ENCODE measurements around the gene S100A9.

Gene S100A9

DNA sequence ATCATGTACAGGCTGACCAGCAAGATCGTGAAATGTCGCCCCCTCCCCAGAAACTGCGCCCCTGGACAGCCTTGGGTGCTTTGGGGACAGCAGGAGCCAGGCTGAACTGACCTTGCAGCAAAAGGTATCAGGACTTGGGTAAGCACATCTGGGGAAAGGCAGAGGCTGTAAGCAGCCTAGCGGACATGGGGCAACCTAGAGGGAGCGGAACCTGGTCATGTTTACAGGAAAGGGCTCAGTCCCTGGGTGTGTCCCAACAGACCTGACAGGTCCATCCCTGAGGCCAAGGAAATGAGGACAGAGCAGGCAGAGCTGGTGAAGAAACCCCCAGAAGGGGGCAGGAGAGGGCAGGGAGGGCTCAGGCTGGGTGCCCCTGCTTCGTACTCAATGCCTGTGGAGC lies 36.3 kb downstream of the S100A9 start:
- Histone ChIP-seq H3K9ac (no peak overlapping the region), H3K4me1 (ENCODE audit: low read depth, poor library complexity, severe bottlenecking) (no peaks in the 10 kb centered on the region), H3K79me2 (ENCODE audit: insufficient read depth, low read depth) (no peaks in the 10 kb centered on the region), H4K20me1 (ENCODE audit: insufficient read depth) (no peaks in the 10 kb centered on the region), H3K36me3 (ENCODE audit: insufficient read depth) (no peaks in the 10 kb centered on the region), H3K27ac (no peak overlapping the region), H2AFZ (ENCODE audit: low read depth) (no peak overlapping the region), H3K27me3 (ENCODE audit: insufficient read depth, low read depth) (no peaks in the 10 kb centered on the region; the same call in 1 of the 2 replicates), H3K4me3 (IDR thresholded peaks at IDR 0.05; ENCODE audit: insufficient read depth, low read depth, low read length) (no peak overlapping the region), H3K4me2 (no peak overlapping the region)
- TF ChIP-seq, protein P1, sequence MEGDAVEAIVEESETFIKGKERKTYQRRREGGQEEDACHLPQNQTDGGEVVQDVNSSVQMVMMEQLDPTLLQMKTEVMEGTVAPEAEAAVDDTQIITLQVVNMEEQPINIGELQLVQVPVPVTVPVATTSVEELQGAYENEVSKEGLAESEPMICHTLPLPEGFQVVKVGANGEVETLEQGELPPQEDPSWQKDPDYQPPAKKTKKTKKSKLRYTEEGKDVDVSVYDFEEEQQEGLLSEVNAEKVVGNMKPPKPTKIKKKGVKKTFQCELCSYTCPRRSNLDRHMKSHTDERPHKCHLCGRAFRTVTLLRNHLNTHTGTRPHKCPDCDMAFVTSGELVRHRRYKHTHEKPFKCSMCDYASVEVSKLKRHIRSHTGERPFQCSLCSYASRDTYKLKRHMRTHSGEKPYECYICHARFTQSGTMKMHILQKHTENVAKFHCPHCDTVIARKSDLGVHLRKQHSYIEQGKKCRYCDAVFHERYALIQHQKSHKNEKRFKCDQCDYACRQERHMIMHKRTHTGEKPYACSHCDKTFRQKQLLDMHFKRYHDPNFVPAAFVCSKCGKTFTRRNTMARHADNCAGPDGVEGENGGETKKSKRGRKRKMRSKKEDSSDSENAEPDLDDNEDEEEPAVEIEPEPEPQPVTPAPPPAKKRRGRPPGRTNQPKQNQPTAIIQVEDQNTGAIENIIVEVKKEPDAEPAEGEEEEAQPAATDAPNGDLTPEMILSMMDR (conservative IDR thresholded peaks at IDR 0.05; ENCODE audit: low read depth, low read length): no peak

GRCh38 chr1:153394391-153394790 lies 36.7 kb downstream of the S100A9 start:
- H3K9ac ChIP-seq: no peak overlapping the region
- no peaks in the 10 kb centered on the region for H4K20me1 ChIP-seq (ENCODE audit: insufficient read depth)
- no peaks in the 10 kb centered on the region for H3K4me1 ChIP-seq (ENCODE audit: low read depth, poor library complexity, severe bottlenecking)
- no peak overlapping the region for H2AFZ ChIP-seq (ENCODE audit: low read depth)
- no peak overlapping the region for H3K4me3 ChIP-seq (IDR thresholded peaks at IDR 0.05; ENCODE audit: insufficient read depth, low read depth, low read length)
- no peak overlapping the region for H3K27ac ChIP-seq
- H3K4me2 ChIP-seq: no peak overlapping the region
- TF ChIP-seq, protein P1 (conservative IDR thresholded peaks at IDR 0.05; ENCODE audit: low read depth, low read length): no peak
- H3K79me2 ChIP-seq (ENCODE audit: insufficient read depth, low read depth): no peaks in the 10 kb centered on the region
- no peaks in the 10 kb centered on the region for H3K36me3 ChIP-seq (ENCODE audit: insufficient read depth)
- H3K27me3 ChIP-seq (ENCODE audit: insufficient read depth, low read depth): no peaks in the 10 kb centered on the region; the same call in 1 of the 2 replicates

- H3K36me3 ChIP-seq (ENCODE audit: insufficient read depth): no peaks in the 10 kb centered on the region
- no peaks in the 10 kb centered on the region for H3K4me1 ChIP-seq (ENCODE audit: low read depth, poor library complexity, severe bottlenecking)
- no peak overlapping the region for H3K4me2 ChIP-seq
- H3K79me2 ChIP-seq (ENCODE audit: insufficient read depth, low read depth): no peaks in the 10 kb centered on the region
- H3K4me3 ChIP-seq (IDR thresholded peaks at IDR 0.05; ENCODE audit: insufficient read depth, low read depth, low read length): no peak overlapping the region
- H4K20me1 ChIP-seq (ENCODE audit: insufficient read depth): no peaks in the 10 kb centered on the region
- no peaks in the 10 kb centered on the region; the same call in 1 of the 2 replicates for H3K27me3 ChIP-seq (ENCODE audit: insufficient read depth, low read depth)
- H3K9ac ChIP-seq: no peak overlapping the region
- H3K27ac ChIP-seq: no peak overlapping the region
- TF ChIP-seq, protein P1 (conservative IDR thresholded peaks at IDR 0.05; ENCODE audit: low read depth, low read length): no peak
- no peak overlapping the region for H2AFZ ChIP-seq (ENCODE audit: low read depth)
Observed at GRCh38 chr1:153395136-153395685, 37.6 kb downstream of the S100A9 start.

GRCh38 chr1:153395776-153396175 lies 38.1 kb downstream of the S100A9 start:
- Histone ChIP-seq H3K79me2 (ENCODE audit: insufficient read depth, low read depth) (no peaks in the 10 kb centered on the region), H3K4me1 (ENCODE audit: low read depth, poor library complexity, severe bottlenecking) (no peaks in the 10 kb centered on the region), H2AFZ (ENCODE audit: low read depth) (no peak overlapping the region), H4K20me1 (ENCODE audit: insufficient read depth) (no peaks in the 10 kb centered on the region), H3K4me3 (IDR thresholded peaks at IDR 0.05; ENCODE audit: insufficient read depth, low read depth, low read length) (no peak overlapping the region), H3K27me3 (ENCODE audit: insufficient read depth, low read depth) (no peaks in the 10 kb centered on the region; the same call in 1 of the 2 replicates), H3K36me3 (ENCODE audit: insufficient read depth) (no peaks in the 10 kb centered on the region), H3K9ac (no peak overlapping the region), H3K4me2 (no peak overlapping the region), H3K27ac (no peak overlapping the region)
- TF ChIP-seq, protein P1 (conservative IDR thresholded peaks at IDR 0.05; ENCODE audit: low read depth, low read length): no peak

Data from KMS-11 (cell line).